Ovary (tissue), 9 donors: ENCODE data around the gene TRUB1. TPM values are rescaled to one million over a fixed set of nuclear protein-coding genes. Genes with fewer than 3 reads are reported as not detected.

Source experiments
- DNase-seq, 5 donors: peaks; one replicate each; pipeline ENCODE4 v3.0.0-alpha.2; 2019 to 2020
- H3K27ac ChIP-seq, 2 donors: fragments of 200-600 bp; one replicate each; pipeline versions ENCODE4 v1.5.1 to v1.8.0; 2019 to 2022
- H3K27me3 ChIP-seq: fragments of 200-600 bp; one replicate; pipeline ENCODE4 v1.8.0; 2022
- H3K36me3 ChIP-seq: fragments of 200-600 bp; sonication (generic); one replicate; pipeline ENCODE4 v1.5.1; 2019
- H3K4me1 ChIP-seq: one replicate; pipeline ENCODE4 v1.8.1; 2013; ENCODE audit warnings: mild to moderate bottlenecking, moderate library complexity; ENCODE audit not compliant: insufficient read depth
- H3K4me3 ChIP-seq: fragments of 200-600 bp; sonication (generic); one replicate; pipeline ENCODE4 v1.5.1; 2017
- H3K9me3 ChIP-seq, 2 donors: fragments of 200-600 bp in 1 of 2; sonication (generic) in 1 of 2; one replicate each; pipeline versions ENCODE4 v1.5.1 to v1.8.1; 2013 to 2019; ENCODE audit warnings: mild to moderate bottlenecking in 1 of 2, moderate library complexity in 1 of 2
- EP300 ChIP-seq: sonication (generic); formaldehyde crosslinking; IDR thresholded peaks from one replicate; pipeline ENCODE4 v1.6.1; 2017; ENCODE audit warnings: antibody characterized with exemption
- POLR2A ChIP-seq: fragments of 450-650 bp; IDR thresholded peaks from one replicate; pipeline ENCODE4 v1.6.1; 2017; ENCODE audit warnings: antibody characterized with exemption, mild to moderate bottlenecking, moderate library complexity
- WGBS, 3 donors: extraction: QIAGEN DNeasy Blood & Tissue Kit in 1 of 3; methylation state at CpG; one replicate each; pipeline versions ENCODE4 v1.1.5 to v1.1.7; 2013 to 2017; 5-methylcytosine and 5-hydroxymethylcytosine counted together
- intact Hi-C, 4 donors: fragments of 100-400 bp; cut with DNase I; formaldehyde crosslinking; loops; one replicate each; pipeline versions ENCODE4 v1.11.0 to v1.15.1; 2022 to 2023
- polyA plus RNA-seq, 2 donors: library from polyadenylated mRNA; stranded (reverse); fragments of 200-250 nt in 1 of 2; fragments of 350-450 nt in 1 of 2; fragmentation: Illumina TruSeq in 1 of 2; extraction: RNeasy Lipid Tissue Mini Kit (QIAGEN cat#74804) in 1 of 2; gene quantifications; one replicate each; pipeline ENCODE4 v1.2.3, GENCODE V29; 2013 to 2014
- total RNA-seq, 7 donors: library from RNA; depleted of rRNA in 2 of 7; stranded (reverse); fragments of >200 nt in 2 of 7; fragmentation: NEBNext Ultra II Directional in 3 of 7; extraction: Animal tissue kit (Norgen Biotek cat#: 25700) in 3 of 7; gene quantifications; one replicate each; pipeline versions ENCODE4 v1.1.0 to v1.2.4, GENCODE V29; 2016 to 2023
- TF ChIP-seq, protein P1 (sequence below), 3 donors: fragments of 450-650 bp in 2 of 3; fragments of 200-600 bp in 1 of 3; IDR thresholded peaks; one replicate each; pipeline versions ENCODE4 v1.5.1 to v1.8.0; 2016 to 2022; ENCODE audit warnings: antibody characterized with exemption in 3 of 3, mild to moderate bottlenecking in 1 of 3
- donor health status: DM: no; HTN: no; CAD: no; lungs with moderate emphysema.
- donor health status: DM: no; HTN: no; CAD: no.
- donor health status: Bipolar disorder and iron deficiency.
- donor health status: DM: yes; HTN: yes; CAD: no.
- donor health status: DM: no; HTN: no; CAD: no.
- donor health status: DM: yes; HTN: yes; CAD: no.

The TRUB1 gene
- total and polyA plus RNA-seq, 9 donors: 9.6 to 36.1 (median 17.4) TPM

DNA sequence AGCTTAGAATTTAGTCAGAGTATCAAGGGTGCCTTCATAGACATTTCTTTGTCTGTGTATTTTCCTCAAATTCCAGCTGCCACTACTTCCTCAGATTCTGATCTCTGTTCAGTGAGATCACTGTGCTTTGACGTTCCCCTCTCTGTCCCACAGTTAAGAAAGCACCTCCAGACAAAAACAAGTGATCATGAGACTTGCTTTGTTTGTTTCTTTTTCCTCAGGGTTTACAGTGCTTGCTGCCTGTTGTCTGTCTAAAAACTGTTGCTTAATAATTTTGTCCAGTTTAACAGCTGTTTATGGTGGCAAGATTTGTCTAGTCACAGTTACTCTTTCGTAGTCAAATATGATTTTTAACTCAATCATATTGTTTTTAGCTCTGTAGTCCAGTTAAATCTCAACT is 29.1 kb downstream of the TRUB1 start:
- TF ChIP-seq, protein P1, sequence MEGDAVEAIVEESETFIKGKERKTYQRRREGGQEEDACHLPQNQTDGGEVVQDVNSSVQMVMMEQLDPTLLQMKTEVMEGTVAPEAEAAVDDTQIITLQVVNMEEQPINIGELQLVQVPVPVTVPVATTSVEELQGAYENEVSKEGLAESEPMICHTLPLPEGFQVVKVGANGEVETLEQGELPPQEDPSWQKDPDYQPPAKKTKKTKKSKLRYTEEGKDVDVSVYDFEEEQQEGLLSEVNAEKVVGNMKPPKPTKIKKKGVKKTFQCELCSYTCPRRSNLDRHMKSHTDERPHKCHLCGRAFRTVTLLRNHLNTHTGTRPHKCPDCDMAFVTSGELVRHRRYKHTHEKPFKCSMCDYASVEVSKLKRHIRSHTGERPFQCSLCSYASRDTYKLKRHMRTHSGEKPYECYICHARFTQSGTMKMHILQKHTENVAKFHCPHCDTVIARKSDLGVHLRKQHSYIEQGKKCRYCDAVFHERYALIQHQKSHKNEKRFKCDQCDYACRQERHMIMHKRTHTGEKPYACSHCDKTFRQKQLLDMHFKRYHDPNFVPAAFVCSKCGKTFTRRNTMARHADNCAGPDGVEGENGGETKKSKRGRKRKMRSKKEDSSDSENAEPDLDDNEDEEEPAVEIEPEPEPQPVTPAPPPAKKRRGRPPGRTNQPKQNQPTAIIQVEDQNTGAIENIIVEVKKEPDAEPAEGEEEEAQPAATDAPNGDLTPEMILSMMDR (IDR thresholded peaks at IDR 0.05): no peak
- TF ChIP-seq EP300: no peak
- no peak for TF ChIP-seq POLR2A
- DNase-seq: no peak
- Histone ChIP-seq H3K9me3 (no peaks in the 10 kb centered on the region), H3K36me3 (no peaks in the 10 kb centered on the region), H3K27ac (no peak overlapping the region), H3K4me3 (no peak overlapping the region), H3K27me3 (no peaks in the 10 kb centered on the region), H3K4me1 (peaks cover 1% of the 10 kb centered on the region)
- intact Hi-C loops: no loop called here
- 49 to 61% (median 57%) methylated on average over 2 of the region's 2 CpGs for WGBS, 3 donors

DNA sequence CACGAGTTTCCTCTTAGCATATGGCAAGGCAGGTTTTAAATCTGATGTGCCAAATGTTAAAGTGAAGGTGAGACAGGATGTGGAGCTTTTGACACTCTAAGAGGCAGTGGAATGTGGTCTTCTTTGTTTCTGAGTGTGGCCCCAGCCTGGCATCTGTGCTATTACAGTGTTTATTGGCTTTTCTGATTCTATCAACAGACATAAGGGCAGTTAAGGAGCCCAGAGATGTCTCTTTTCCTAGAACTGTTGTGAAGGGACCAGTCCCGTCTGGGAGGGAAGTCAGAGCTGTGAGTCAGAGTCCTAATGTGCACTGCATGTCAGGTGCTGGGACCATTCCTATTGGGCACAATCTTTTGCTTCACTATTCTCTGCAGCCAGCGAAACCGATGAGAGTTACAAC is 32.5 kb downstream of the TRUB1 start:
- no peak overlapping the region for H3K4me3 ChIP-seq
- peaks cover 1% of the 10 kb centered on the region for H3K4me1 ChIP-seq
- 60 to 68% (median 65%) methylated on average over 4 of the region's 4 CpGs for WGBS, 3 donors
- no peaks in the 10 kb centered on the region for H3K36me3 ChIP-seq
- DNase-seq: peak in 1 of 5 donors; percentile 25
- no peak for TF ChIP-seq EP300
- no peak for TF ChIP-seq POLR2A
- TF ChIP-seq, protein P1 (IDR thresholded peaks at IDR 0.05): no peak
- no peaks in the 10 kb centered on the region for H3K9me3 ChIP-seq
- H3K27me3 ChIP-seq: no peaks in the 10 kb centered on the region
- H3K27ac ChIP-seq: peak overlapping the region in 1 of 2 donors; percentile 8
- intact Hi-C loops: no loop called here

DNA sequence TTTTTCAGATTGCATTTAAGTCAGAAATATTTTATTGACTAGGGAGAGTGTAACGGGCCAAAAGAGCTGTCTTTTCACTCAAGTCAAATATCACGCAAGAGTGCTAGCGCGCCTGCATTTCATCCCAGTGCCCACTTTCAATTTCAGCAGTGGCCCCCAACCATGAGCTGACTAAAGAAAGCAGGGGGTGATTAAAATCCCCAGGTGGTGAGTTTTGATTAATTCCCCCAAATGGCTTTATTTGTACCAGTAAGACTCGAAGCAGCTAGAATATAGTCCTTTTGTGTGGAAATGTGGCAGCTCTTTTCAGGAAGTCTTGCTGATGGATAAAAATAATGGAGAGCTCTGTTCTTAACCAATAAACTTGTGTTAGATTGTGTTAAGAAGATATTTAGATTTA is 35.3 kb downstream of the TRUB1 start:
- Histone ChIP-seq H3K9me3 (no peaks in the 10 kb centered on the region), H3K27me3 (no peaks in the 10 kb centered on the region), H3K36me3 (no peaks in the 10 kb centered on the region), H3K27ac (peak overlapping the region in 1 of 2 donors; percentile 66), H3K4me1 (no peaks in the 10 kb centered on the region), H3K4me3 (peak overlapping the region; percentile 5)
- 33 to 52% (median 43%) methylated on average over 5 of the region's 5 CpGs for WGBS, 3 donors
- intact Hi-C loops: no loop called here
- TF ChIP-seq, protein P1 (IDR thresholded peaks at IDR 0.05): no peak
- no peak for TF ChIP-seq EP300
- TF ChIP-seq POLR2A: no peak
- no peak for DNase-seq

DNA sequence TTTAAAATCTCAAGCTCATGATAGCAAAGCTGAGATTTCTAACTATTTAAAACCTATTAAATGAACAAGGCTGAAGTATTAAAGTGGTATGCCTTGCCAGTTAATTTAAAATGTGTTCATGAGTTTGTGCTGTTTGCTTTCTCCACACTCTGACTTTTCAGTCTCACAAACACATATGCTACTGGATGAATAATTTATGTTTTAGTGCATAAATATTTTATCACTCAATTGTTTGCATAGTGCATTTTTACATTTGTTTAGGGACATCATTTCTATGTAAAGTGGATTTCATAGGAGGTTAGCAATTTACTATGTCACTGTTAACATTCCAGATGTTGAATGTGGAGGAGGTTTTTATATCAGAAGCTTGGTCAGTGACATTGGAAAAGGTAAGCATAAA is 36.0 kb downstream of the TRUB1 start:
- H3K4me3 ChIP-seq: no peak overlapping the region
- H3K27me3 ChIP-seq: no peaks in the 10 kb centered on the region
- intact Hi-C loops: no loop called here

More for the DNA sequence above, 36.0 kb downstream of the TRUB1 start:
- Histone ChIP-seq H3K9me3 (no peaks in the 10 kb centered on the region), H3K27ac (peak overlapping the region in 1 of 2 donors; percentile 66), H3K4me1 (no peaks in the 10 kb centered on the region), H3K36me3 (no peaks in the 10 kb centered on the region)
- TF ChIP-seq EP300: no peak
- TF ChIP-seq, protein P1 (IDR thresholded peaks at IDR 0.05): no peak
- TF ChIP-seq POLR2A: no peak
- DNase-seq: no peak
